Body of pancreas (tissue), 4 donors: ENCODE measurements around the gene MAST4.

Source experiments
- POLR2A ChIP-seq, 3 donors: fragments of 450-650 bp; IDR thresholded peaks; one replicate each; pipeline ENCODE4 v1.6.1; 2016; ENCODE audit warnings: antibody characterized with exemption in 3 of 3, mild to moderate bottlenecking in 2 of 3
- TF ChIP-seq, protein P1 (sequence below), 7 experiments: fragments of 450-650 bp in 4 of 7; fragments of 200-600 bp in 3 of 7; sonication (generic) in 3 of 7; IDR thresholded peaks; one replicate each; pipeline ENCODE4 v1.5.1; 2016 to 2019; ENCODE audit warnings: antibody characterized with exemption in 7 of 7

DNA sequence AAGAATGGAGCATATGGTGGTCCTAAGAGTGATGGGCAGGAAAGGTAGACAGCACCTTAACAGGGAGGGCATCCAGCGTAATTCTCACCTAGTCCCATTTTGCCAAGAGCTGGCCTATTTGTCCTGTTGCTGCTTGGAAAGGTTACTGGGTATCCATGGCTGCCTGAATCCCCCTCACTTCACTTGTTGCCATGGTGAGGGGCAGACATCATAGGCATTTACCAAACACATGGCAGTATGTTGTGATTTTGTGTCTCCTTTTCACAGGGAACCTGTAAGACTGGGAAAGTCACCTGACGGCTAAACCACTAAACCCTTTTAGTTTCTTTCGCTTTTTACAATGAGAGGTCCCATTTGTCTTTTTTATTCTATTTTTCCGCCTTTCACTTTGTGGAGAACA lies 373.3 kb downstream of the MAST4 start:
- TF ChIP-seq, protein P1, sequence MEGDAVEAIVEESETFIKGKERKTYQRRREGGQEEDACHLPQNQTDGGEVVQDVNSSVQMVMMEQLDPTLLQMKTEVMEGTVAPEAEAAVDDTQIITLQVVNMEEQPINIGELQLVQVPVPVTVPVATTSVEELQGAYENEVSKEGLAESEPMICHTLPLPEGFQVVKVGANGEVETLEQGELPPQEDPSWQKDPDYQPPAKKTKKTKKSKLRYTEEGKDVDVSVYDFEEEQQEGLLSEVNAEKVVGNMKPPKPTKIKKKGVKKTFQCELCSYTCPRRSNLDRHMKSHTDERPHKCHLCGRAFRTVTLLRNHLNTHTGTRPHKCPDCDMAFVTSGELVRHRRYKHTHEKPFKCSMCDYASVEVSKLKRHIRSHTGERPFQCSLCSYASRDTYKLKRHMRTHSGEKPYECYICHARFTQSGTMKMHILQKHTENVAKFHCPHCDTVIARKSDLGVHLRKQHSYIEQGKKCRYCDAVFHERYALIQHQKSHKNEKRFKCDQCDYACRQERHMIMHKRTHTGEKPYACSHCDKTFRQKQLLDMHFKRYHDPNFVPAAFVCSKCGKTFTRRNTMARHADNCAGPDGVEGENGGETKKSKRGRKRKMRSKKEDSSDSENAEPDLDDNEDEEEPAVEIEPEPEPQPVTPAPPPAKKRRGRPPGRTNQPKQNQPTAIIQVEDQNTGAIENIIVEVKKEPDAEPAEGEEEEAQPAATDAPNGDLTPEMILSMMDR (IDR thresholded peaks at IDR 0.05): no peak
- TF ChIP-seq POLR2A (IDR thresholded peaks at IDR 0.05): no peak
